Hepatocyte (in vitro differentiated cells): Measurements from ENCODE around the gene TARBP2. TPM values are rescaled to one million over a fixed set of nuclear protein-coding genes. Genes with fewer than 3 reads are reported as not detected.

Experiments
- DNase-seq: peaks from one replicate; pipeline ENCODE4 v3.0.0-alpha.2; 2016; ENCODE audit warnings: low spot score
- H2AFZ ChIP-seq: fragments of 200-600 bp; sonication (generic); 2 replicates; pipeline ENCODE4 v1.6.0; 2016; ENCODE audit warnings: antibody characterized with exemption, mild to moderate bottlenecking
- H3K27ac ChIP-seq: fragments of 200-600 bp; sonication (generic); 2 replicates; pipeline ENCODE4 v1.5.1; 2016; ENCODE audit warnings: mild to moderate bottlenecking
- H3K27me3 ChIP-seq: fragments of 200-600 bp; sonication (generic); 2 replicates; pipeline ENCODE4 v1.6.1; 2016
- H3K36me3 ChIP-seq: fragments of 200-600 bp; sonication (generic); replicated peaks from 2 replicates; pipeline ENCODE4 v1.5.1; 2016; ENCODE audit warnings: low read depth; ENCODE audit not compliant: insufficient read depth
- H3K4me1 ChIP-seq: fragments of 200-600 bp; sonication (generic); 2 replicates; pipeline ENCODE4 v1.5.1; 2016; ENCODE audit warnings: mild to moderate bottlenecking, moderate library complexity; ENCODE audit not compliant: insufficient read depth
- H3K4me2 ChIP-seq: fragments of 200-600 bp; sonication (generic); 2 replicates; pipeline ENCODE4 v1.6.0; 2016
- H3K4me3 ChIP-seq: fragments of 200-600 bp; sonication (generic); 2 replicates; pipeline ENCODE4 v1.5.1; 2016; ENCODE audit warnings: mild to moderate bottlenecking
- H3K79me2 ChIP-seq: fragments of 200-600 bp; sonication (generic); 2 replicates; pipeline ENCODE4 v1.6.0; 2017; ENCODE audit warnings: mild to moderate bottlenecking
- H3K9me2 ChIP-seq: fragments of 200-600 bp; sonication (generic); replicated peaks from 2 replicates; pipeline ENCODE4 v1.6.0; 2017; ENCODE audit warnings: mild to moderate bottlenecking; ENCODE audit not compliant: insufficient read depth
- H3K9me3 ChIP-seq: fragments of 200-600 bp; sonication (generic); 2 replicates; pipeline ENCODE4 v1.5.1; 2016; ENCODE audit warnings: low read depth, mild to moderate bottlenecking
- H4K20me1 ChIP-seq: fragments of 200-600 bp; sonication (generic); 2 replicates; pipeline ENCODE4 v1.6.0; 2016; ENCODE audit warnings: mild to moderate bottlenecking; ENCODE audit not compliant: insufficient read depth, poor library complexity, severe bottlenecking
- CTCF ChIP-seq: fragments of 200-600 bp; sonication (generic); IDR thresholded peaks from 2 replicates; pipeline ENCODE4 v1.5.1; 2016; ENCODE audit warnings: antibody characterized with exemption, mild to moderate bottlenecking; ENCODE audit not compliant: poor library complexity
- EZH2 ChIP-seq: fragments of 200-600 bp; sonication (generic); IDR thresholded peaks from 2 replicates; pipeline ENCODE4 v1.6.1; 2016; ENCODE audit warnings: antibody characterized with exemption, mild to moderate bottlenecking, borderline replicate concordance
- EZH2phosphoT487 ChIP-seq: fragments of 200-600 bp; sonication (generic); IDR thresholded peaks from one replicate; pipeline ENCODE4 v1.6.1; 2018; ENCODE audit warnings: antibody characterized with exemption, mild to moderate bottlenecking, low read depth, moderate library complexity; ENCODE audit not compliant: unreplicated experiment, severe bottlenecking
- WGBS: methylation state at CpG from one replicate; pipeline ENCODE4 v1.1.6; 2016; ENCODE audit warnings: low lambda C conversion rate; ENCODE audit errors: missing lambda C conversion rate; 5-methylcytosine and 5-hydroxymethylcytosine counted together
- polyA plus RNA-seq: library from polyadenylated mRNA; unstranded; fragments of >200 nt; fragmentation: Nextera tagmentation; extraction: Ambion mirVana; gene quantifications from 2 replicates; pipeline ENCODE4 v1.2.1, GENCODE V29; 2016
- total RNA-seq: library from RNA; depleted of rRNA; stranded (reverse); fragments of >200 nt; gene quantifications from 2 replicates; pipeline ENCODE4 v1.2.3, GENCODE V29; 2014

Gene TARBP2
- total and polyA plus RNA-seq, 2 experiments from 2014 or later, result 39.1 to 88.6 TPM

GRCh38 chr12:53514628-53515290 lies 13.7 kb downstream of the TARBP2 start:
- Histone ChIP-seq H3K4me1 (no peaks in the 10 kb centered on the region), H3K4me2 (no peak overlapping the region), H3K4me3 (no peak overlapping the region), H4K20me1 (no peaks in the 10 kb centered on the region), H3K9me3 (no peaks in the 10 kb centered on the region), H3K27me3 (no peaks in the 10 kb centered on the region), H3K27ac (no peak overlapping the region), H2AFZ (no peak overlapping the region), H3K79me2 (no peaks in the 10 kb centered on the region), H3K9me2 (no peaks in the 10 kb centered on the region), H3K36me3 (no peaks in the 10 kb centered on the region)
- WGBS, result 93% methylated on average over 6 of the region's 6 CpGs
- DNase-seq, result no peak
- TF ChIP-seq CTCF (no peak), EZH2 (no peak), EZH2phosphoT487 (no peak)

- H3K27me3 ChIP-seq, result no peaks in the 10 kb centered on the region
- H3K4me2 ChIP-seq, result no peak overlapping the region
- H3K4me3 ChIP-seq, result no peak overlapping the region
- WGBS, result 95% methylated on average over 2 of the region's 2 CpGs
- DNase-seq, result no peak
- no peaks in the 10 kb centered on the region for H3K9me2 ChIP-seq
- H4K20me1 ChIP-seq, result no peaks in the 10 kb centered on the region
- no peaks in the 10 kb centered on the region for H3K9me3 ChIP-seq
- no peak overlapping the region for H2AFZ ChIP-seq
- no peak for TF ChIP-seq CTCF
- no peak for TF ChIP-seq EZH2
- TF ChIP-seq EZH2phosphoT487, result no peak
- no peak overlapping the region for H3K27ac ChIP-seq
- H3K4me1 ChIP-seq, result no peaks in the 10 kb centered on the region
- no peaks in the 10 kb centered on the region for H3K36me3 ChIP-seq
- no peaks in the 10 kb centered on the region for H3K79me2 ChIP-seq
These were observed 14.2 kb downstream of the TARBP2 start for GRCh38 chr12:53515291-53515680.

GRCh38 chr12:53516758-53517455 lies 15.8 kb downstream of the TARBP2 start:
- no peaks in the 10 kb centered on the region for H3K79me2 ChIP-seq
- H3K9me2 ChIP-seq, result no peaks in the 10 kb centered on the region
- 93% methylated on average over 13 of the region's 13 CpGs for WGBS
- H3K4me3 ChIP-seq, result no peak overlapping the region
- no peaks in the 10 kb centered on the region for H3K36me3 ChIP-seq
- TF ChIP-seq EZH2phosphoT487, result no peak
- TF ChIP-seq CTCF, result no peak
- TF ChIP-seq EZH2, result no peak
- H2AFZ ChIP-seq, result no peak overlapping the region
- no peak overlapping the region for H3K4me2 ChIP-seq
- no peak overlapping the region for H3K27ac ChIP-seq
- H3K4me1 ChIP-seq, result no peaks in the 10 kb centered on the region
- H4K20me1 ChIP-seq, result no peaks in the 10 kb centered on the region
- no peaks in the 10 kb centered on the region for H3K9me3 ChIP-seq
- H3K27me3 ChIP-seq, result no peaks in the 10 kb centered on the region
- no peak for DNase-seq
